Hematopoietic multipotent progenitor cell treated with erythropoietin and hydrocortisone succinate and interleukin-3 and kit ligand, for 6 days (in vitro differentiated cells): ENCODE data around the gene FGF1.

Source experiments
- DNase-seq: peaks from one replicate; pipeline ENCODE4 v3.0.0-alpha.2; 2015

The FGF1 gene

DNA sequence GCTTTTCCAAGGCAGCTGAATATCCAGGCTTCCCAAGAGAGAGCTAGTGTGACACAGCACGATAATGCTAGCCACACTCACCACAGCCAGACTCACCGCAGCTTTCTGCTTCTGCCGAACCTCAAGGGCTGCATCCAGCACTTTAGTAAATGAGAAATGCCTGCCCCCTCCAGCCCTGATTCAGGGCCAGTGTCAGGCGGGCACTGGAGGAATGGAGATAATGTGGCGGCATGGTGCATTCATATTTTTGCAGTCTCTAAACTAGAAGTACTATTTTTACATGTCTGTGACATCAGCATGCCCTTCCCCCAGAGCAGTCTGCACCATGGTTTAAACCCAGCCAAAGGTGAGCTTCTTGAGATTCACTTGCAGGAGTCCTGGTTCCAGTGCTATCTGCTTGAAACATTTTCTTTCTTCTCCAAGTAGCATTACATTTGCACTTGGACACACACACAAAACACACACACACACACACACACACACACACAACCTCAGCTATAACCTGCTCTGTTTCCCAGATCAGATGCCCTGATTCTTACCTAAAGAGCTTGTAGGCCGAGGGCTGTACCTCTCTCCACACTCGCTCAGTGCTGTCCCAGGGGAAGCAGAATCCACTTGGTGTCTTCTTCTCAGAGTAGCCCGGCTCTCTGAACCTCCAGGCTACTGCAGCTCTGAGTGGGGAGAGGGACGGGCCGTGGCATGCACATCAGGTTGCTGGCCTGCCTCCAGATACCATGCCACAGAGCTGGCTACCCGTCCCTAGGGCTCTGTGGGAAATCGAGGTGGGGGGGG lies at the start of gene FGF1:
TSS of gene FGF1 (minus strand) at position 673 of the 792 bp plus-strand sequence. CDS start 71,963 bp downstream, outside the sequence.
- DNase-seq = no peak

- peak; percentile 30 for DNase-seq
These were observed 41.8 kb upstream of the FGF1 start for GRCh38 chr5:142727735-142728047.

GRCh38 chr5:142726188-142726731 lies 40.4 kb upstream of the FGF1 start:
- DNase-seq = peak; percentile 43

GRCh38 chr5:142725231-142726187 lies 39.6 kb upstream of the FGF1 start:
- no peak for DNase-seq

GRCh38 chr5:142724821-142725220 lies 38.9 kb upstream of the FGF1 start:
- DNase-seq = no peak

DNA sequence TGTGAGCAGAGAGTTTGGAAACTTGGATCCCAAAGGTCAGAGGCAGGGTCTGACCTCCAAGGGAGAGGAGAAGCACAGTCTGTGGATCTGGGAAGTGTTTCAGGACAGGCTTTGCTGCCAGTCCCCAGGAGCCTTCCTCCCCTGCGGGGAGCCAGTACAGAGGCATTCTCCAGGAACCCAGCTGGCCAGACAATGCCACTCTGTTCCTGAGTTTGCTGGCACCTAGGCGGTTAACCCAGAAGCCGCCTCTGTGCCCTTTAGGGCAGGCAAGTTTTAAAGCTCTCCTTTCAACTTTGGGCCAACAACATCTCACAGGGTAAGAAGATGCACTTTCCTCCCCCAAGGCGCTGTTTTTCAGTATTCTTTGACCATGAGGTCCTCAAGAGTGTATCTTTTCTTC lies 37.0 kb upstream of the FGF1 start:
- no peak for DNase-seq

GRCh38 chr5:142722146-142722545 lies 36.3 kb upstream of the FGF1 start:
- DNase-seq = no peak

GRCh38 chr5:142720641-142721271 lies 34.9 kb upstream of the FGF1 start:
- no peak for DNase-seq

DNA sequence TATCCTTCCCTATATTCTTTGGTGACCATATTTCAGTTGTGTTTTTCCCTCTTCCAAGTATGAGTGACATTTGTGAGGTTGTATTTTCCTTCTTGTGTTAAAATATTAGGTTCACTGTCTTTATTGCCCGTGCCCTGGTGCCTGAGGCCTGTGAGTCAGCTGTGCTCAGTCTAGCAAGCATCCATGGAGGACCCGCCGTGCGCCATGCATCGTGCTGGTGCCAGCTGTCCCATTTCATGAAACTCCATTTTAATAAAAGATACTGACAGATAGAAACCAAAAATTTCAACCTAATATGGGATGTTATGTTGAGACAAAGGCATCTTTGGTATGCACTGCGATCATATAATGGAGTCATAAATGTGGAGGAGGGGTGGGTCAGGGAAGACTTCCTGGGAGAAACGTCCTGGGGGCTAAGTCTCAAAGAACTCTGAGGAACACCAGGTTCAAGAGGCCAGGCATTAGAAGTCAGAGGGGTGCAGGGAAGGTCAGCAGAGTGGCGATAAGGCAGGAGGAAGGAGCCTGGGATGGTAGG lies 34.0 kb upstream of the FGF1 start:
- DNase-seq = no peak

DNA sequence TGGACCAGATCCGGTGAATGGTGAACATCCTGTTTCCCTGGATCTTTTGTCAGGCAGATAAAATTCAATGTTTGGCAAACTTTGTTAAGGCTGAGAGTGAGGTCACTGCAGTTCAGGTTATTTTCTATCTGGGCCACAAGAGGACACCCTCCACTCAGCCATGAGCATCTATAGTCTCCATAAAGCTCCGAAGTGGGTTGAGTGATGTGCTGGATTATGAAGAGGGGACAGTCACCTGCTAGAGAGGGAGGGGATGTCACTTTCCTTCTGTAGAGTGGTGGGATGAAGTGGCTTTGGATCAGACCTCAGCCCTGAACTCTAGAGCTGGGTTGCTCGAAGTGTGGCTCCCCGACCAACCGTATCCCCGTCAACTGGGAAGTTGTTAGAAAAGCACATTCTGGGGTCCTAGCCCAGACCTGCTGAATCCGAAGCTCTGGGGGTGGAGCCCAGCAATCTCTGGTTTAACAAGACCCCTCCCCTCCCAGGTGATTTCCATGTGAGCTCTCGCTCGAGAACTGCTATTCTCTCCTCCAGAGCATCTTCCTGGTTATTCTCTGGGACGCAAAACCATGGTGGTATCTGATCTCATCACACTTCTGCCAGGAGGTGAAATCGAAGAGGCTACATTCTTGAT lies 31.8 kb upstream of the FGF1 start:
- peak; percentile 56 for DNase-seq

GRCh38 chr5:142716963-142717362 lies 31.1 kb upstream of the FGF1 start:
- peak; percentile 78 for DNase-seq

DNA sequence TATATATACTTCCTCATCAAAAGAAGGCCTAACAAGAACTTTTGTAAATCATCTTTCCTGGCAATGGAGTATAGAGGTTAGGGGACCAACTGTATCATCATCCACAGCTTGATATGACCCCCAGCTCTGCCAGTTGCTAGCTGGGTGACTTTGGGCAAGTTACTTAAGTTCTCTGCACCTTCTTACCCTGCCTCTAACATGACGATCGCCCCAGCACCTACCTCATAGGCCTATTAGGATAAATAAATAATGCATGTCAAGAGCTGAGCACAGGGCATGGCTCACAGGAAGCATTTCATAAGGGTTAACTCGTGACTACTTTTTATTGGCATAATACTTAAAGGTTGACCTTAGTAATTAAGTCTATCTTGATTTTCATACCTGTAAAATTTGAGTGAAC lies 29.4 kb upstream of the FGF1 start:
- DNase-seq = no peak

DNA sequence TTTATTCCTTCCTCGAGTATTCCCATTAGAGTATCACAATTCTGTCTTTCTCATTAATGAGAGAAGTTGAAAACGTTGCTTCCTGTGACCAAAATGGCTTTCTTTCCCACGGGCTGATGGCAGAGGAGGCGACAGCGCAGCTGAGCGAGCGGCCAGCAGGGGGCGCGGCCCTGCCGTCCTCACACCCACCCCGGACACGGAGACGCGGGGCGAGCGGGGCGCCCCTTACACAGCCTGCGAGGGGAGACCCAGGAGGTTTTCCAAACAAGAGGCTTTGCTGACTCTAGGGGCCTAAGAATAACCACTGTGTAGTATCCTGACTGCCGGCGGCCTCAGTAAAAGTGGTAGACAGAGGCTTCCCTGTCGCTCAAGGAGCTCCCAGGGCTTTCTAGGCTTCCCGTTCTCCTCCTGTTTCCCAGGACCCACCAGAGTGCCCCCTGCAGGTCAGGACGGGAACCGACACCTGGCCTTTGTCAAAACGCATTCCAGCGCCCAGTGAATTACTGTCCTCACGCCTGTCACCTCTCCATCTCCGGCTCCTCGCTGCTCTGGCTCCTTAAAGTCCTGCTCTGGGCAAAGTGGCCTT lies 27.3 kb upstream of the FGF1 start:
- peak; percentile 92 for DNase-seq

- DNase-seq = no peak
These were observed 17.3 kb upstream of the FGF1 start for GRCh38 chr5:142703153-142703552.

- DNase-seq = no peak
These were observed 15.9 kb upstream of the FGF1 start for GRCh38 chr5:142701673-142702311.

DNA sequence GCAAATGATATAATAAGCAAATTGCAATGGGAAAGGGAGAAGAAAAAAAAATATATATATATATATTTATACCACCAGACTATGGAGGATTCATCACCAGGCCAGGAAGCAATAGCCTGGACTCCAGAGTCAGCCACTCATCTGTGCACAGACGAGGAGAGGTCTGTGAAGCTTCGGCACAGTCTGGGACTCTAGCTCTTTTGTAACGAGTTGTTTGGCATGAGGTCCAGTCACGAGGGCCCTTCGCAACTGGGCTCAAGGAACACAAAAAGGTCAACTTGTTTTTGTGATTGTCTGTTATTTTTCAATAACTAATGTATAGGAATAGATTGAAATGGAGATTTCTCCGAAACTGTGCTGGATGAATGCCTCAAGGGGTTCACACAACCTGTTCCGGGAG lies 14.7 kb upstream of the FGF1 start:
- no peak for DNase-seq

- DNase-seq = peak; percentile 85
These were observed 13.4 kb upstream of the FGF1 start for GRCh38 chr5:142699184-142699720.

DNA sequence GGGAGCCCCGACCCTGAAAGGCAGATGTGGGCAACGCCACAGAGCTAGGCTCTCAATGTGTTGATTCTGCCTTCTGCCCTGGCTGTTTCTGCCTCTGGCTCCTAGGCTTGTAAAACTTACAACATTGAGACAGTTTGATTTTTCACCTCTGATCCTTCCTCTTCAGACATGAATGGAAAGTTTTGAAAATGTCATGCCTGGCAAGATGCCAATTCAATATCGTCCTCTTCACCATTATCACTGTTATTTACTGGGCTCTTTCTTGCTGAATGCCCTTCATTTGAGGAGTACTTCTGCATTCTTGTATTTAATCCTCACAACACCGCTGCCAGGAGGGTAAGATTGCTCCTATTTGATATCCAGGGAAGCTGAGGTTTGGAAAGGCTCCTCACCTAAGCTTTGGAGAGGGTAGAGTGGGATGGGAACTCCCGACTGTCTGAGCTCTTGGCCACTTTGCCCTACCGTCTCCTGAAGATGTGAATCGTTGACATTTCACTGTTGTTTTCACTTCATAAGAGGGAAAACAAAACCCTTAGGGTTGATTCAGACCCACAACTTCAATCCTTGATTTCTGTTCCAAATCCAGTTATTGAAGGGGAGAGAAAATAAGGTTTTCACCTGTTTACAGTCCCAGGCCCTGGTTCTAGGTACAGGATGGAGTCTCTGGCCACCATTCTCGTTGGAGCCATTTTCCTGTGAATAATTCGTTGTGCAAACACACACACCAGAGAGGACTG lies 12.7 kb upstream of the FGF1 start:
- DNase-seq = no peak

GRCh38 chr5:142697356-142698255 lies 11.7 kb upstream of the FGF1 start:
- no peak for DNase-seq
